Bone marrow (tissue), 2 donors: ENCODE data around the gene ZNF808.
A peak's percentile ranks its signal among the peaks of the same experiment; 100 is the strongest.
"Not testable (repeated sequence)": the region's sequence is repeated elsewhere in the genome, so short reads cannot be mapped to it uniquely, and the experiment has no call there.

Experiments
- DNase-seq, 2 donors: peaks; one replicate each; lab custom pipeline; 2025; lab: John Stamatoyannopoulos, UW

The ZNF808 gene

GRCh38 chr19:52593441-52593840, 66.0 kb downstream of the ZNF808 start:
- not testable (repeated sequence) for DNase-seq

- no peak for DNase-seq
These were observed 71.8 kb downstream of the ZNF808 start for GRCh38 chr19:52599241-52599640.

GRCh38 chr19:52600639-52601024, 73.2 kb downstream of the ZNF808 start:
- DNase-seq: no peak

GRCh38 chr19:52601025-52601973, 73.8 kb downstream of the ZNF808 start:
- peak; percentile 72 to 75 for DNase-seq

- peak in 1 of 2 donors; percentile 12 for DNase-seq
These were observed 74.5 kb downstream of the ZNF808 start for GRCh38 chr19:52601974-52602366.

GRCh38 chr19:52602941-52603340, 75.5 kb downstream of the ZNF808 start:
- DNase-seq: no peak

- no peak for DNase-seq
These were observed 76.2 kb downstream of the ZNF808 start for GRCh38 chr19:52603558-52604207.
